ENCODE results near the gene OTUB2.
"Not testable (repeated sequence)": the region's sequence is repeated elsewhere in the genome, so short reads cannot be mapped to it uniquely, and the experiment has no call there.

The OTUB2 gene

GRCh38 chr14:94054936-94055335 lies 28.8 kb downstream of the OTUB2 start:
- Histone ChIP-seq H3K9ac (ENCODE audit: low read depth, low read length) (no peak overlapping the region), H3K4me1 (ENCODE audit: control insufficient read depth, insufficient read depth, low read length) (peaks cover 3% of the 10 kb centered on the region), H3K27me3 (ENCODE audit: control insufficient read depth, insufficient read depth, low read length) (no peaks in the 10 kb centered on the region), H3K36me3 (ENCODE audit: control insufficient read depth, insufficient read depth, low read length) (peaks cover 53% of the 10 kb centered on the region), H3K4me3 (ENCODE audit: low read depth, low read length) (no peak overlapping the region), H3K9me3 (ENCODE audit: control insufficient read depth, insufficient read depth, low read length) (no peaks in the 10 kb centered on the region)

- no peaks in the 10 kb centered on the region for H3K9me3 ChIP-seq (ENCODE audit: control insufficient read depth, insufficient read depth, low read length)
- no peak overlapping the region for H3K9ac ChIP-seq (ENCODE audit: low read depth, low read length)
- peaks cover 52% of the 10 kb centered on the region for H3K36me3 ChIP-seq (ENCODE audit: control insufficient read depth, insufficient read depth, low read length)
- H3K4me1 ChIP-seq (ENCODE audit: control insufficient read depth, insufficient read depth, low read length): peaks cover 3% of the 10 kb centered on the region
- no peak overlapping the region for H3K4me3 ChIP-seq (ENCODE audit: low read depth, low read length)
- H3K27me3 ChIP-seq (ENCODE audit: control insufficient read depth, insufficient read depth, low read length): no peaks in the 10 kb centered on the region
Observed at GRCh38 chr14:94056579-94057308, 30.6 kb downstream of the OTUB2 start.

GRCh38 chr14:94058128-94058673 lies 32.1 kb downstream of the OTUB2 start:
- Histone ChIP-seq H3K27me3 (ENCODE audit: control insufficient read depth, insufficient read depth, low read length) (no peaks in the 10 kb centered on the region), H3K36me3 (ENCODE audit: control insufficient read depth, insufficient read depth, low read length) (peaks cover 40% of the 10 kb centered on the region), H3K9me3 (ENCODE audit: control insufficient read depth, insufficient read depth, low read length) (no peaks in the 10 kb centered on the region), H3K4me3 (ENCODE audit: low read depth, low read length) (no peak overlapping the region), H3K4me1 (ENCODE audit: control insufficient read depth, insufficient read depth, low read length) (peaks cover 9% of the 10 kb centered on the region), H3K9ac (ENCODE audit: low read depth, low read length) (no peak overlapping the region)

- H3K9me3 ChIP-seq (ENCODE audit: control insufficient read depth, insufficient read depth, low read length): no peaks in the 10 kb centered on the region
- no peaks in the 10 kb centered on the region for H3K27me3 ChIP-seq (ENCODE audit: control insufficient read depth, insufficient read depth, low read length)
- H3K36me3 ChIP-seq (ENCODE audit: control insufficient read depth, insufficient read depth, low read length): peaks cover 40% of the 10 kb centered on the region
- H3K4me3 ChIP-seq (ENCODE audit: low read depth, low read length): no peak overlapping the region
- no peak overlapping the region for H3K9ac ChIP-seq (ENCODE audit: low read depth, low read length)
- H3K4me1 ChIP-seq (ENCODE audit: control insufficient read depth, insufficient read depth, low read length): peaks cover 9% of the 10 kb centered on the region
Observed at GRCh38 chr14:94058674-94059138, 32.6 kb downstream of the OTUB2 start.

- Histone ChIP-seq H3K9ac (ENCODE audit: low read depth, low read length) (no peak overlapping the region), H3K36me3 (ENCODE audit: control insufficient read depth, insufficient read depth, low read length) (peaks cover 40% of the 10 kb centered on the region), H3K27me3 (ENCODE audit: control insufficient read depth, insufficient read depth, low read length) (no peaks in the 10 kb centered on the region), H3K4me3 (ENCODE audit: low read depth, low read length) (no peak overlapping the region), H3K9me3 (ENCODE audit: control insufficient read depth, insufficient read depth, low read length) (no peaks in the 10 kb centered on the region), H3K4me1 (ENCODE audit: control insufficient read depth, insufficient read depth, low read length) (peaks cover 9% of the 10 kb centered on the region)
Observed at GRCh38 chr14:94059998-94060397, 33.9 kb downstream of the OTUB2 start.

- H3K9me3 ChIP-seq (ENCODE audit: control insufficient read depth, insufficient read depth, low read length): no peaks in the 10 kb centered on the region
- H3K9ac ChIP-seq (ENCODE audit: low read depth, low read length): no peak overlapping the region
- no peak overlapping the region for H3K4me3 ChIP-seq (ENCODE audit: low read depth, low read length)
- H3K36me3 ChIP-seq (ENCODE audit: control insufficient read depth, insufficient read depth, low read length): peaks cover 24% of the 10 kb centered on the region
- H3K27me3 ChIP-seq (ENCODE audit: control insufficient read depth, insufficient read depth, low read length): no peaks in the 10 kb centered on the region
- peaks cover 12% of the 10 kb centered on the region for H3K4me1 ChIP-seq (ENCODE audit: control insufficient read depth, insufficient read depth, low read length)
Observed at GRCh38 chr14:94062344-94062940, 36.3 kb downstream of the OTUB2 start.

- Histone ChIP-seq H3K36me3 (ENCODE audit: control insufficient read depth, insufficient read depth, low read length) (peaks cover 2% of the 10 kb centered on the region), H3K4me1 (ENCODE audit: control insufficient read depth, insufficient read depth, low read length) (peaks cover 12% of the 10 kb centered on the region), H3K27me3 (ENCODE audit: control insufficient read depth, insufficient read depth, low read length) (no peaks in the 10 kb centered on the region), H3K9me3 (ENCODE audit: control insufficient read depth, insufficient read depth, low read length) (no peaks in the 10 kb centered on the region), H3K4me3 (ENCODE audit: low read depth, low read length) (no peak overlapping the region), H3K9ac (ENCODE audit: low read depth, low read length) (no peak overlapping the region)
Observed at GRCh38 chr14:94066089-94066676, 40.0 kb downstream of the OTUB2 start.

- H3K36me3 ChIP-seq (ENCODE audit: control insufficient read depth, insufficient read depth, low read length); H3K9ac ChIP-seq (ENCODE audit: low read depth, low read length): not testable (repeated sequence)
Observed at GRCh38 chr14:94072076-94072475, 45.9 kb downstream of the OTUB2 start.

GRCh38 chr14:94074534-94074933 lies 48.4 kb downstream of the OTUB2 start:
- Histone ChIP-seq H3K4me3 (ENCODE audit: low read depth, low read length) (no peak overlapping the region), H3K9me3 (ENCODE audit: control insufficient read depth, insufficient read depth, low read length) (no peaks in the 10 kb centered on the region), H3K4me1 (ENCODE audit: control insufficient read depth, insufficient read depth, low read length) (peaks cover 3% of the 10 kb centered on the region), H3K36me3 (ENCODE audit: control insufficient read depth, insufficient read depth, low read length) (peaks cover 12% of the 10 kb centered on the region), H3K27me3 (ENCODE audit: control insufficient read depth, insufficient read depth, low read length) (no peaks in the 10 kb centered on the region), H3K9ac (ENCODE audit: low read depth, low read length) (no peak overlapping the region)

More at GRCh38 chr14:94072076-94072475, 45.9 kb downstream of the OTUB2 start:
- H3K9me3 ChIP-seq (ENCODE audit: control insufficient read depth, insufficient read depth, low read length); H3K4me3 ChIP-seq (ENCODE audit: low read depth, low read length); H3K27me3 ChIP-seq (ENCODE audit: control insufficient read depth, insufficient read depth, low read length); H3K4me1 ChIP-seq (ENCODE audit: control insufficient read depth, insufficient read depth, low read length): not testable (repeated sequence)

GRCh38 chr14:94075008-94075407 lies 48.9 kb downstream of the OTUB2 start:
- Histone ChIP-seq H3K36me3 (ENCODE audit: control insufficient read depth, insufficient read depth, low read length) (peaks cover 12% of the 10 kb centered on the region), H3K27me3 (ENCODE audit: control insufficient read depth, insufficient read depth, low read length) (no peaks in the 10 kb centered on the region), H3K9me3 (ENCODE audit: control insufficient read depth, insufficient read depth, low read length) (no peaks in the 10 kb centered on the region), H3K4me3 (ENCODE audit: low read depth, low read length) (no peak overlapping the region), H3K4me1 (ENCODE audit: control insufficient read depth, insufficient read depth, low read length) (peaks cover 8% of the 10 kb centered on the region), H3K9ac (ENCODE audit: low read depth, low read length) (no peak overlapping the region)

GRCh38 chr14:94077111-94077821 lies 51.1 kb downstream of the OTUB2 start:
- H3K27me3 ChIP-seq (ENCODE audit: control insufficient read depth, insufficient read depth, low read length): no peaks in the 10 kb centered on the region
- no peak overlapping the region for H3K9ac ChIP-seq (ENCODE audit: low read depth, low read length)
- H3K4me3 ChIP-seq (ENCODE audit: low read depth, low read length): peak overlapping the region; percentile 1
- H3K36me3 ChIP-seq (ENCODE audit: control insufficient read depth, insufficient read depth, low read length): peaks cover 12% of the 10 kb centered on the region
- peaks cover 10% of the 10 kb centered on the region for H3K4me1 ChIP-seq (ENCODE audit: control insufficient read depth, insufficient read depth, low read length)
- no peaks in the 10 kb centered on the region for H3K9me3 ChIP-seq (ENCODE audit: control insufficient read depth, insufficient read depth, low read length)

All from iPS-15b (cell line).